GM19455 (cell line): ENCODE measurements around the gene TACC3.
A peak's percentile ranks its signal among the peaks of the same experiment; 100 is the strongest.

Experiments used
- ATAC-seq: cut with Tn5 transposase; IDR thresholded peaks from one replicate; pipeline ENCODE4 v1.9.1; 2021; ENCODE audit not compliant: unreplicated experiment

The TACC3 gene

GRCh38 chr4:1744552-1744951 lies 23.2 kb downstream of the TACC3 start:
- no peak for ATAC-seq

GRCh38 chr4:1745165-1745564 lies 23.8 kb downstream of the TACC3 start:
- ATAC-seq = no peak

GRCh38 chr4:1745697-1746096 lies 24.4 kb downstream of the TACC3 start:
- ATAC-seq = no peak

GRCh38 chr4:1746265-1746691 lies 25.0 kb downstream of the TACC3 start:
- ATAC-seq = no peak

- no peak for ATAC-seq
Measured at GRCh38 chr4:1746919-1747602, 25.7 kb downstream of the TACC3 start.

- no peak for ATAC-seq
Measured at GRCh38 chr4:1747603-1747967, 26.3 kb downstream of the TACC3 start.

GRCh38 chr4:1748465-1748995 lies 27.2 kb downstream of the TACC3 start:
- peak; percentile 44 for ATAC-seq

- ATAC-seq = no peak
Measured at GRCh38 chr4:1749370-1749769, 28.0 kb downstream of the TACC3 start.

GRCh38 chr4:1749826-1750225 lies 28.5 kb downstream of the TACC3 start:
- no peak for ATAC-seq

- no peak for ATAC-seq
Measured at GRCh38 chr4:1750381-1751154, 29.2 kb downstream of the TACC3 start.

- ATAC-seq = no peak
Measured at GRCh38 chr4:1751155-1751918, 30.0 kb downstream of the TACC3 start.

- no peak for ATAC-seq
Measured at GRCh38 chr4:1751919-1752283, 30.6 kb downstream of the TACC3 start.

- no peak for ATAC-seq
Measured at GRCh38 chr4:1752284-1753041, 31.1 kb downstream of the TACC3 start.

GRCh38 chr4:1753294-1753696 lies 32.0 kb downstream of the TACC3 start:
- no peak for ATAC-seq

- no peak for ATAC-seq
Measured at GRCh38 chr4:1753697-1754311, 32.5 kb downstream of the TACC3 start.

GRCh38 chr4:1754336-1754735 lies 33.0 kb downstream of the TACC3 start:
- ATAC-seq = no peak

GRCh38 chr4:1755297-1755696 lies 34.0 kb downstream of the TACC3 start:
- no peak for ATAC-seq

GRCh38 chr4:1756079-1756478 lies 34.8 kb downstream of the TACC3 start:
- no peak for ATAC-seq

- ATAC-seq = no peak
Measured at GRCh38 chr4:1756893-1757779, 35.8 kb downstream of the TACC3 start.
